CD4-positive, alpha-beta T cell treated with Interleukin-6 at 100 ng/mL for 8 hours (primary cell): ENCODE results near the gene RHOA.
A peak's percentile ranks its signal among the peaks of the same experiment; 100 is the strongest.
"Not testable (repeated sequence)": the region's sequence is repeated elsewhere in the genome, so short reads cannot be mapped to it uniquely, and the experiment has no call there.

ENCODE experiments used
- DNase-seq: peaks from one replicate; pipeline ENCODE4 v3.0.0-alpha.2; 2020; ENCODE audit warnings: mixed read lengths, low spot score

Gene RHOA

GRCh38 chr3:49359623-49360022 lies 52.2 kb downstream of the RHOA start:
- no peak for DNase-seq

GRCh38 chr3:49358884-49359225 lies 52.9 kb downstream of the RHOA start:
- no peak for DNase-seq

- DNase-seq, result peak; percentile 81
Measured at GRCh38 chr3:49358217-49358883, 53.4 kb downstream of the RHOA start, which contains the start of gene GPX1. Gene GPX1, minus strand, starts transcription at chr3:49358353. Its CDS starts 75 bp downstream, at chr3:49358278.

GRCh38 chr3:49357443-49358216 lies 54.1 kb downstream of the RHOA start:
- peak; percentile 25 for DNase-seq

GRCh38 chr3:49357095-49357442 lies 54.7 kb downstream of the RHOA start:
- not testable (repeated sequence) for DNase-seq

- DNase-seq, result no peak
Measured at GRCh38 chr3:49352890-49353421, 58.8 kb downstream of the RHOA start.

- DNase-seq, result no peak
Measured at GRCh38 chr3:49352281-49352680, 59.5 kb downstream of the RHOA start.

GRCh38 chr3:49351521-49352011 lies 60.2 kb downstream of the RHOA start:
- DNase-seq, result peak; percentile 3

GRCh38 chr3:49349348-49350114 lies 62.2 kb downstream of the RHOA start:
- DNase-seq, result no peak

GRCh38 chr3:49348361-49348760 lies 63.4 kb downstream of the RHOA start:
- DNase-seq, result not testable (repeated sequence)

GRCh38 chr3:49346797-49347251 lies 65.0 kb downstream of the RHOA start:
- no peak for DNase-seq

- no peak for DNase-seq
Measured at GRCh38 chr3:49343163-49343562, 68.6 kb downstream of the RHOA start.

- DNase-seq, result no peak
Measured at GRCh38 chr3:49341996-49342395, 69.8 kb downstream of the RHOA start.

GRCh38 chr3:49339941-49340800 lies 71.6 kb downstream of the RHOA start, which contains the start of gene USP4:
Gene USP4, minus strand, starts transcription at chr3:49340053. Its CDS starts 29 bp downstream, at chr3:49340024.
- DNase-seq, result peak; percentile 93

- DNase-seq, result peak; percentile 9
Measured at GRCh38 chr3:49339581-49339940, 72.2 kb downstream of the RHOA start.

GRCh38 chr3:49333916-49334633 lies 77.7 kb downstream of the RHOA start:
- no peak for DNase-seq

- DNase-seq, result peak; percentile 14
Measured at GRCh38 chr3:49333091-49333490, 78.7 kb downstream of the RHOA start.

GRCh38 chr3:49329186-49329585 lies 82.6 kb downstream of the RHOA start:
- no peak for DNase-seq

- DNase-seq, result not testable (repeated sequence)
Measured at GRCh38 chr3:49328350-49328749, 83.4 kb downstream of the RHOA start.

- no peak for DNase-seq
Measured at GRCh38 chr3:49327485-49327884, 84.3 kb downstream of the RHOA start.

GRCh38 chr3:49324768-49325167 lies 87.0 kb downstream of the RHOA start:
- no peak for DNase-seq
